ENCODE results near the gene HPS5. TPM values are rescaled to one million over a fixed set of nuclear protein-coding genes. Genes with fewer than 3 reads are reported as not detected.
A peak's percentile ranks its signal among the peaks of the same experiment; 100 is the strongest.
"Not testable (repeated sequence)": the region's sequence is repeated elsewhere in the genome, so short reads cannot be mapped to it uniquely, and the experiment has no call there.

The HPS5 gene
- total RNA-seq, 2 experiments from 2014 or later: 16.0 to 17.2 TPM

DNA sequence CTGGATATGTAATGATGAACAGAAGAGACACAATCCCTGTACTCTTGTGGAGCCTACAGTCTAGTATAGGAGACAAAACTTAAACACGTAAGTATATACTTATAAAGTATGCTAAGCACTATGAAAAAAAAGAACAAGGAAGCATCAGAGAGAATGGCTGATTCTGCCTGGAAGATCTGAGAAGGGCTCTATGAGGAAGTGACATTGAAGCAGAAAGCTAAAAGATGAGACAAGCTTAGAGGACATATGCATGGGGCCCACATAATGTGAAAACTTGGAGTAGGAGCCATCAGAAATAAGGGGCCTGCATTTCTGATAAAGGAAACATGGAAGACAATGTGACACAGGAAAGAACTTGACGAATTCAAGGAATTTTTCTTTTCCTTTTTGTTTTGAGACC is 39.3 kb downstream of the HPS5 start:
- ChIA-PET CTCF (interaction anchor here (0.9 to 2.6 kb wide), 2 partner anchors 39 to 167 kb away, joined by 3 to 8 read pairs; no protein-coding TSS in a partner anchor), POLR2A (interaction anchor here (0.6 kb wide), 1 partner anchor 24 kb away, joined by 3 read pairs; no protein-coding TSS in a partner anchor)
- H3K27ac Mint-ChIP-seq: no peak overlapping the region
- peaks cover 8% of the 10 kb centered on the region for H3K4me1 Mint-ChIP-seq (ENCODE audit: low read depth)
- H3K9me3 Mint-ChIP-seq: no peaks in the 10 kb centered on the region
- DNase-seq (no peak), ATAC-seq (no peak)
- intact Hi-C loops (cut with micrococcal nuclease): no loop called here
- TF ChIP-seq, protein P1, sequence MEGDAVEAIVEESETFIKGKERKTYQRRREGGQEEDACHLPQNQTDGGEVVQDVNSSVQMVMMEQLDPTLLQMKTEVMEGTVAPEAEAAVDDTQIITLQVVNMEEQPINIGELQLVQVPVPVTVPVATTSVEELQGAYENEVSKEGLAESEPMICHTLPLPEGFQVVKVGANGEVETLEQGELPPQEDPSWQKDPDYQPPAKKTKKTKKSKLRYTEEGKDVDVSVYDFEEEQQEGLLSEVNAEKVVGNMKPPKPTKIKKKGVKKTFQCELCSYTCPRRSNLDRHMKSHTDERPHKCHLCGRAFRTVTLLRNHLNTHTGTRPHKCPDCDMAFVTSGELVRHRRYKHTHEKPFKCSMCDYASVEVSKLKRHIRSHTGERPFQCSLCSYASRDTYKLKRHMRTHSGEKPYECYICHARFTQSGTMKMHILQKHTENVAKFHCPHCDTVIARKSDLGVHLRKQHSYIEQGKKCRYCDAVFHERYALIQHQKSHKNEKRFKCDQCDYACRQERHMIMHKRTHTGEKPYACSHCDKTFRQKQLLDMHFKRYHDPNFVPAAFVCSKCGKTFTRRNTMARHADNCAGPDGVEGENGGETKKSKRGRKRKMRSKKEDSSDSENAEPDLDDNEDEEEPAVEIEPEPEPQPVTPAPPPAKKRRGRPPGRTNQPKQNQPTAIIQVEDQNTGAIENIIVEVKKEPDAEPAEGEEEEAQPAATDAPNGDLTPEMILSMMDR (IDR thresholded peaks at IDR 0.05): no peak
- H3K27me3 Mint-ChIP-seq: no peaks in the 10 kb centered on the region
- H3K36me3 Mint-ChIP-seq (ENCODE audit: low read depth): peaks cover 42% of the 10 kb centered on the region
- H3K4me3 Mint-ChIP-seq: no peak overlapping the region

DNA sequence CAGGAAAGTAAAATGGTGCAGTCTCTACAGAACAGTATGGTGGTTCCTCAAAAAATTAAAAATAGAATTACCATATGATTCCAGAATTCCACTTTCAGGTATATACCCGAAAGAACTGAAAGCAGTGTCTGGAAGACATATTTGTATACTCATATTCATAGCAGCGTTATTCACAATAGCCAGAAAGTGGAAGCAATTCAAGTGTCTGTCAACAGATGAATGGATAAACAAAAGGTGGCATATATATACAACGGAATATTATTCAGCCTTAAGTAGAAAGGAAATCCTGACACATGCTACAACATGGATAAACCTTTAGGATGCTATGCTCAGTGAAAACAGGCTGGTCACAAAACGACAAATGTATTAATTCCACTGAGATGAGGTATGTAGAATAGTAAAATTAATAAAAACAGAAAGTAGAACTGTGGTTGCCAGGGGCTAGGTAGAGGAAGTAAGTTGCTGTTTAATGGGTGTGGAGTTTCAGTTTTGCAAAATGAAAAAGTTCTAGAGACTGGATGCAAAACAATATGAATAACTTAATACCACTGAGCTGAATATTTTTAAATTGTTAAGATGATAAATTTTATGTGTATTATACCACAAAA is 41.4 kb downstream of the HPS5 start:
- ATAC-seq (no peak), DNase-seq (no peak)
- POLR2A ChIA-PET: no interaction called here
- Mint-ChIP-seq H3K27ac (peak overlapping the region; percentile 19), H3K9me3 (no peaks in the 10 kb centered on the region), H3K27me3 (no peaks in the 10 kb centered on the region), H3K4me1 (ENCODE audit: low read depth) (peaks cover 8% of the 10 kb centered on the region), H3K4me3 (no peak overlapping the region), H3K36me3 (ENCODE audit: low read depth) (peaks cover 41% of the 10 kb centered on the region)
- intact Hi-C loops (cut with micrococcal nuclease): no loop called here
- TF ChIP-seq, protein P1 (IDR thresholded peaks at IDR 0.05): no peak
- CTCF ChIA-PET: interaction anchor here (1.1 kb wide), 2 partner anchors 36 to 165 kb away, joined by 4 read pairs; no protein-coding TSS in a partner anchor

- DNase-seq (no peak), ATAC-seq (no peak)
- H3K4me3 Mint-ChIP-seq: no peak overlapping the region
- intact Hi-C loops (cut with micrococcal nuclease): no loop called here
- no peaks in the 10 kb centered on the region for H3K9me3 Mint-ChIP-seq
- POLR2A ChIA-PET: interaction anchor here (0.6 kb wide), 1 partner anchor 19 kb away, joined by 3 read pairs; no protein-coding TSS in a partner anchor
- TF ChIP-seq, protein P1 (IDR thresholded peaks at IDR 0.05): no peak
- peaks cover 36% of the 10 kb centered on the region for H3K36me3 Mint-ChIP-seq (ENCODE audit: low read depth)
- CTCF ChIA-PET: interaction anchor here (1.1 to 1.2 kb wide), 2 partner anchors 162 to 444 kb away, joined by 3 to 4 read pairs; no protein-coding TSS in a partner anchor
- no peak overlapping the region for H3K27ac Mint-ChIP-seq
- H3K4me1 Mint-ChIP-seq (ENCODE audit: low read depth): peaks cover 8% of the 10 kb centered on the region
- H3K27me3 Mint-ChIP-seq: no peaks in the 10 kb centered on the region
Observed at GRCh38 chr11:18277565-18278271, 44.2 kb downstream of the HPS5 start.

DNA sequence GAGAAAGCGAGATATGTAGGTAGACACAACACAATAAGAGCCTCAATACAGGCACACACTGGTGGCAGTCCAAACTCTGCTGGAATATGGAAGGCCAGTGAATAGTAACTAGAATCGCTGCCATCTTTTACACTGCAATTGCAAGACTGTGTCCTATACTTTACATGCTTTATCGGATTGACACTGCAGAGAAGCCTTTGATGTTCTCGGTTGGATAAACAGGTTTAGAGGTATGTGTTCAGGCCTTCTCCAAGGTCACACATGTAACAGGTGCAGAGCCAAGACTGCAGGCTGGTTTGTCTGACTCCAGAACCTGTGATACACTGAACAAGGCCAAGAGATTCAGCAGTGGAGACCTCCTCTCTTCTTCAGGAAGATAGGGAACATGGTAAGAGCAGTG is 50.7 kb downstream of the HPS5 start:
- no peak overlapping the region for H3K27ac Mint-ChIP-seq
- H3K27me3 Mint-ChIP-seq: no peaks in the 10 kb centered on the region
- no peaks in the 10 kb centered on the region for H3K9me3 Mint-ChIP-seq
- DNase-seq (no peak), ATAC-seq (no peak)
- intact Hi-C loops (cut with micrococcal nuclease): no loop called here
- ChIA-PET POLR2A (no interaction called here), CTCF (no interaction called here)
- TF ChIP-seq, protein P1 (IDR thresholded peaks at IDR 0.05): no peak
- peaks cover 3% of the 10 kb centered on the region for H3K36me3 Mint-ChIP-seq (ENCODE audit: low read depth)
- no peaks in the 10 kb centered on the region for H3K4me1 Mint-ChIP-seq (ENCODE audit: low read depth)
- H3K4me3 Mint-ChIP-seq: no peak overlapping the region

DNA sequence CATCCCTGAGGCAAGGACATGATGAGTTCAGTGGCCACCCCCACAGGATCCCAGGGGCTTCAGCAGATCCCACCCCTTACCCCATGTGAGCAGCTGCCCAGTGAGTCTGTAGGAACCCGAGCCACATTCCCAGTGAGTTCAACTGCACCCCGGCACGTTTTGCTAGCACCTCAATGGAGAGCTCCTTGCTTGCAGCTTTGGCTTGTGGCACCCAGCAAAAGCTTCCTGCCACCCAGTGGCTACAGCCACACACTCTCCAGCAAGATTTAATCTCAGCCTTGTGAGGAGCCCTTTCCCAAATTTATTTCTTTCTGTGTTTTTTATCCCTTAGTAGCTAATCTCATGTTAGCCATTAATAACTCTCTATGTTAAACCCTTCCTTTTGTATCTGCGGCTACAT is 51.8 kb downstream of the HPS5 start:
- ATAC-seq: no peak
- Mint-ChIP-seq H3K27me3 (no peaks in the 10 kb centered on the region), H3K9me3 (no peaks in the 10 kb centered on the region), H3K4me3 (no peak overlapping the region), H3K36me3 (ENCODE audit: low read depth) (peaks cover under 1% of the 10 kb centered on the region), H3K4me1 (ENCODE audit: low read depth) (no peaks in the 10 kb centered on the region), H3K27ac (no peak overlapping the region)
- TF ChIP-seq, protein P1 (IDR thresholded peaks at IDR 0.05): no peak
- DNase-seq: no peak
- POLR2A ChIA-PET: no interaction called here
- CTCF ChIA-PET: interaction anchor here (1.0 kb wide), 1 partner anchor 155 kb away, joined by 4 read pairs; no protein-coding TSS in a partner anchor
- intact Hi-C loops (cut with micrococcal nuclease): no loop called here

DNA sequence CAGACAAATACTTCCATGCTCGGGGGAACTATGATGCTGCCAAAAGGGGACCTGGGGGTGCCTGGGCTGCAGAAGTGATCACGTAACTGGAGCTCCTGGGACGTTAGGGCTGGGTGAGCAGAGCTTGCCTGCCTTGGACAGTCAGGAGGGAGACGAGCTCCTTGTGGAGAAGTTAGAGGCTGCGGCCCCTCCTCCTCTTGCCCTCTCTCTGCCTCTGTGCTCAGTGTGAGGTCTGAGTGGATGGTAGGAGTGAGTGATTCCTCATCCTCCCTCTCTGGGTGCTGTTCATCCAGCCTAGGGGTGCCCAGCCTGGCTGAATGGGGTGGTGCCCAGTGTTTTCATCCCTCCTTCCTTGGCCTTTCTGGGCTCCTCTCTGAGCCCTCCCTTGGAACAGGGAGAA is 52.7 kb downstream of the HPS5 start:
- H3K4me1 Mint-ChIP-seq (ENCODE audit: low read depth); intact Hi-C loops (cut with micrococcal nuclease); POLR2A ChIA-PET; H3K9me3 Mint-ChIP-seq; H3K4me3 Mint-ChIP-seq; DNase-seq; ATAC-seq; H3K27ac Mint-ChIP-seq; H3K36me3 Mint-ChIP-seq (ENCODE audit: low read depth); CTCF ChIA-PET; H3K27me3 Mint-ChIP-seq: not testable (repeated sequence)

DNA sequence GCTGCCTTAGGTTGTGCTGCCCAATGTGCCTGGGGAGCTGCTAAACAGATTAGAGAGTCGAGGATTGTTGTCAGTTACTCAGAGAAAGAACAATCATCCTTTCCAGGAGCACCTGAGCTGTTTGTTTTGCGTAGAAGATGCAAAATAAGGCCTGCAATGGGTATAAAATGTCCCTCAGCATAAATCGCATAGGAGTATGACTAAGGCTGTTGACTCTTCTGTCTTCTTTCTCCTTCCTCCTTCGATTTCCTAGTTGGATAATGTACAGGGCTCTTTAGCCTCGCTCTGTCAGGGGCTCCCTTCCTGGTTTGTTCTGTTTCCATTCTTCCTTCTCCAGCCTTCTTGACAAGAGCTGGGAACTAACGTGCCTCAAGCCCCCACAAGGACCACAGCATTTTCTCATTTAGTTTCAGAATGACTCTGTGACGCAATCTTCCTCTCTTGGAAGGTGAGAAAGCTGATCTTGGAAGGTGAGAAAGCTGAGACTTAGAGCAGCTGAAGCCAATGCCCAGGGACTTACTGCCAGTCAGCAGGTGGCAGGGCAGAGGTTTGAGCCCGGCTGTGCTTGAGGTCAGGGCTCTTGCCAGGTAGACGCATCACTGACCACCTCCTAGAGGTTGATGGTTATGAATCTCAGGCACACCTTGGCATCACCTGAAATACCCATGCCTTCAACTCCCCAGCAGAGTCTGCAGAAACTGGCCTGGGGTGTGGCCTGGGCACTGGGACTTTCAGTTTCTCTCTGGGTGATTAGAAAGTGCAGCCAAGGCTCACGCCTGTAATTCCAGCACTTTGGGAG is 54.4 kb downstream of the HPS5 start:
- CTCF ChIA-PET; H3K27me3 Mint-ChIP-seq; H3K36me3 Mint-ChIP-seq (ENCODE audit: low read depth); H3K27ac Mint-ChIP-seq; intact Hi-C loops (cut with micrococcal nuclease); H3K4me3 Mint-ChIP-seq; POLR2A ChIA-PET; DNase-seq; H3K4me1 Mint-ChIP-seq (ENCODE audit: low read depth); H3K9me3 Mint-ChIP-seq: not testable (repeated sequence)
- ATAC-seq: peak; percentile 60

Measured in activated CD8-positive, alpha-beta T cell treated with anti-CD3 and anti-CD28 coated beads for 36 hours (primary cell).